Small intestine (tissue), 7 donors: ENCODE data around the gene MEGF6. TPM values are rescaled to one million over a fixed set of nuclear protein-coding genes. Genes with fewer than 3 reads are reported as not detected.

Source experiments
- DNase-seq, 2 donors: peaks; one replicate each; pipeline versions ENCODE4 v3.0.0 to v3.0.0-alpha.2; 2013
- FAIRE-seq: peaks from 2 replicates; lab custom pipeline; 2012; peaks lifted over from hg19 to GRCh38; lab: Jason Lieb, UNC
- H3K27ac ChIP-seq, 3 donors: one replicate each; pipeline ENCODE4 v1.5.1; 2013; ENCODE audit warnings: low read length in 2 of 3, mild to moderate bottlenecking in 2 of 3, control low read depth in 1 of 3, inconsistent platforms in 1 of 3, low read depth in 1 of 3, moderate library complexity in 1 of 3
- H3K27me3 ChIP-seq, 3 donors: one replicate each; pipeline ENCODE4 v1.6.1; 2013; ENCODE audit warnings: low read length in 3 of 3, inconsistent platforms in 1 of 3; ENCODE audit not compliant: control insufficient read depth in 3 of 3, insufficient read depth in 3 of 3
- H3K36me3 ChIP-seq, 3 donors: one replicate each; pipeline ENCODE4 v1.6.1; 2013; ENCODE audit warnings: low read length in 3 of 3, inconsistent platforms in 1 of 3, low read depth in 1 of 3, mild to moderate bottlenecking in 1 of 3, moderate library complexity in 1 of 3; ENCODE audit not compliant: control insufficient read depth in 3 of 3, insufficient read depth in 2 of 3
- H3K4me1 ChIP-seq, 3 donors: one replicate each; pipeline ENCODE4 v1.6.1; 2013; ENCODE audit warnings: low read length in 2 of 3, inconsistent platforms in 1 of 3, low read depth in 1 of 3, mild to moderate bottlenecking in 1 of 3, moderate library complexity in 1 of 3; ENCODE audit not compliant: control insufficient read depth in 3 of 3, insufficient read depth in 2 of 3
- H3K4me3 ChIP-seq, 3 donors: one replicate each; pipeline ENCODE4 v1.5.1; 2013; ENCODE audit warnings: low read length in 3 of 3, control low read depth in 1 of 3, inconsistent platforms in 1 of 3, low read depth in 1 of 3, mild to moderate bottlenecking in 1 of 3, moderate library complexity in 1 of 3
- H3K9me3 ChIP-seq, 2 donors: one replicate each; pipeline ENCODE4 v1.6.1; 2013; ENCODE audit warnings: low read depth in 1 of 2, low read length in 1 of 2; ENCODE audit not compliant: control insufficient read depth in 2 of 2, insufficient read depth in 1 of 2
- WGBS, 3 donors: extraction: QIAGEN DNeasy Blood & Tissue Kit; methylation state at CpG; one replicate each; pipeline ENCODE4 v1.1.7; 2013; 5-methylcytosine and 5-hydroxymethylcytosine counted together
- polyA plus RNA-seq, 4 donors: library from polyadenylated mRNA; stranded (reverse) in 3 of 4; unstranded in 1 of 4; fragments of 200-250 nt in 3 of 4; fragments of 120-200 nt in 1 of 4; gene quantifications; one replicate each; pipeline versions ENCODE4 v1.2.1 to v1.2.3, GENCODE V29; 2013
- donor health status: healthy with polysubstance abuse.
- donor health status: control.
- donor health status: control.
- donor health status: Bipolar disorder and iron deficiency.
- donor health status: healthy.

The MEGF6 gene
- polyA plus RNA-seq, 4 donors: 0.45 to 5.8 (median 3.7) TPM

DNA sequence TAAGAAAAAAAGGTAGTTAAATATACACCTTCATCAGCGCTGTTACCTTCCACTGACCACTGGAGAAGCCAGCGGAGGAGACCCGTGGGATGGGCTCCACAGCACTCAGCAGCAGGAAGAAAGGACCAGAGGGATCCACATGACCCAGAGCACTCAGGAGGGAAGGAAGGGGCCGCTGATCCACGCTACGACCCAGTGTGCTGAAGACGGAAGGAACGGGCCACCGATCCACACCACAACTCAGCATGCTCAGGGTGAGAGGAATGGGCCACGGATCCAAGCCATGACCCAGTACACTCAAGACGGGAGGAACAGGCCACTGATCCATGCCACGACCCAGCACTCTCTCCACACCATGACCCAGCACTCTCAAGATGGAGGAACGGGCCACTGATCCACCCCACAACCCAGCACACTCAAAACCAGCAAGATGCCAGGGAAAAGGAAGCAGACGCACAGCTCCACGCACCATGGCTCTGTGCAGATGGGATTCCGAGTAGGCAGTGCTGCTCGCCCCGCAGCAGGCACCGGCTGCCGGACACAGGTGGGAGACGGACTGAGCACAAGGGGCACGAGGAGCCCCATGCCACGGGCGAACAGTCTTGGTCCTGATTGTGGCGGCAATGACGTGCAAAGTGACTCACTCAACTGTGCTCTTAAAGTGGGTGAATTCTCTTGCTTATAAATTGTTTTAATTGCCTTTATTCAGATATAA, 29.9 kb upstream of the MEGF6 start:
- H3K27ac ChIP-seq: no peak overlapping the region
- H3K4me3 ChIP-seq: no peak overlapping the region
- no peaks in the 10 kb centered on the region for H3K9me3 ChIP-seq
- H3K36me3 ChIP-seq: peaks cover 4 to 66% (median 17%) of the 10 kb centered on the region in 3 donors
- WGBS, 3 donors: 95 to 96% (median 96%) methylated on average over 26 of the region's 26 CpGs
- H3K27me3 ChIP-seq: no peaks in the 10 kb centered on the region
- no peaks in the 10 kb centered on the region for H3K4me1 ChIP-seq
- FAIRE-seq (no peak), DNase-seq (no peak)

- Histone ChIP-seq H3K4me3 (no peak overlapping the region), H3K27ac (no peak overlapping the region), H3K36me3 (peaks cover 4 to 70% (median 17%) of the 10 kb centered on the region in 3 donors), H3K9me3 (no peaks in the 10 kb centered on the region), H3K4me1 (no peaks in the 10 kb centered on the region), H3K27me3 (no peaks in the 10 kb centered on the region)
- no peak for DNase-seq
- WGBS, 3 donors: 83 to 86% (median 85%) methylated on average over 32 to 36 of the region's 36 CpGs
- FAIRE-seq: no peak
These were observed 29.0 kb upstream of the MEGF6 start for GRCh38 chr1:3640121-3640837.

DNA sequence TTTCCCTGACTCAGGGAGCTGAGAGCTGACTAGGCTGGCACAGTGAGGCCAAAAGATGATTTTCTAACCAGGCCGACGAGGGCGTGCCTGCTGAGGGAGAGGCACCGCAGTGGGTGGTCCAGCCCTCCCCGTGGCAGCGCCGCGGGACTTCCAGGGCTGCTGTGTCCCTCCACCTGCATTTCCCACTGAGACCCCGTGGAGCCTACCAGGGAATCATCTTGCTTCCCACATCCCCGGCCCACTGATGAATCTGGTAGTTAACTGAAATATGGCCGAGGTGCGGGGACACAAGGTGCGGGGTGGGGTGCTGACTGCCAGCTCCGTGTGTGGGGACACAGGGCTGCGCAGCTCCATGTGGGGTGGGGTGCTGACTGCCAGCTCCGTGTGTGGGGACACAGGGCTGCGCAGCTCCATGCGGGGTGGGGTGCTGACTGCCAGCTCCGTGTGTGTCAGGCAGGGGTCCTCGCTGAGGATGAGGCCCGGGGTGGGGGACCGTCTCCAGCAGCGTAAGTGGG, 28.1 kb upstream of the MEGF6 start:
- DNase-seq (no peak), FAIRE-seq (no peak)
- 94 to 95% (median 95%) methylated on average over 23 of the region's 23 CpGs for WGBS, 3 donors
- Histone ChIP-seq H3K4me1 (no peaks in the 10 kb centered on the region), H3K36me3 (peaks cover 8 to 76% (median 21%) of the 10 kb centered on the region in 3 donors), H3K9me3 (no peaks in the 10 kb centered on the region), H3K27ac (no peak overlapping the region), H3K27me3 (no peaks in the 10 kb centered on the region), H3K4me3 (no peak overlapping the region)

DNA sequence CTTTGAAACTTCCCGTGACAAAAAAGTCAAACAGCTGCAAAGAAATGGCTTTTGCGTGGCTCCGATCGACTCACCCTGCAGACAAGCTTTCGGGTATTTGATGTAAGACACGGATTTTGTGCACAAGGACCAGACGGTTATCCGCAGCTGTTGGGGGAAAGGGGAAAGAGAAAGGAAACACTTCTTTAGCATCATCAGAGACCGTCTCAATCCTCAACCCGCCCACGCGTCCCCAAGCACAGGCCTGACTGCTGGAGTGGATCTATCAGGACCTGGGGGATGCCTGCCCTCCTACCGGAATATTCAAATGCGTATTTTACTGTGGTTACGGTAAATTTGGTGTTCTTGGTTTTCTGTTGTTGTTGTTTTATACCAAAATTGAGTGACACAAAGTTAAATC, 27.4 kb upstream of the MEGF6 start:
- H3K4me3 ChIP-seq: no peak overlapping the region
- H3K27me3 ChIP-seq: no peaks in the 10 kb centered on the region
- 91 to 95% (median 94%) methylated on average over 15 of the region's 15 CpGs for WGBS, 3 donors
- H3K4me1 ChIP-seq: no peaks in the 10 kb centered on the region
- no peaks in the 10 kb centered on the region for H3K9me3 ChIP-seq
- FAIRE-seq (no peak), DNase-seq (no peak)
- no peak overlapping the region for H3K27ac ChIP-seq
- peaks cover 8 to 81% (median 25%) of the 10 kb centered on the region in 3 donors for H3K36me3 ChIP-seq

DNA sequence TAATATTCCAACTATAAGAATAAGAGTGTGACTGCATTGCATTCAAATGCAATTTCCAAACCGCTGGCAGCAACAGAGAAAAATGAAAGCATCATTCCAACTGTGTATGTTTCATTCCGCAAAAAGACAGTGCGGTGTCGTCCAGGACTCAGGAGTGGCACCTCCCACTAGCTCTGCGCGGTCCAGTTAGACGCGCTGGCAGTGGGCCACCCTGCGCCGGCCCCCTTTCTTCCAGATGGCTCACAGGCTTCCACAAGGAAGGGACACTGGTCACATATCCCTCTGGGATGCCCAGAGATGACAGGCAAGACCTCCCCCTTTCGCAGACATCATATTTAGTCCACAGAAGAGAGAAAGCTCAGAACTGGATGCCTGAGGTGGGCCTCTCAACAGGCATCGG, 26.7 kb upstream of the MEGF6 start:
- peaks cover 8 to 84% (median 25%) of the 10 kb centered on the region in 3 donors for H3K36me3 ChIP-seq
- H3K4me1 ChIP-seq: no peaks in the 10 kb centered on the region
- no peak overlapping the region for H3K4me3 ChIP-seq
- FAIRE-seq: no peak
- no peaks in the 10 kb centered on the region for H3K27me3 ChIP-seq
- no peak overlapping the region for H3K27ac ChIP-seq
- WGBS, 3 donors: 92 to 99% (median 97%) methylated on average over 12 of the region's 12 CpGs
- H3K9me3 ChIP-seq: no peaks in the 10 kb centered on the region
- no peak for DNase-seq

- WGBS, 3 donors: 92 to 98% (median 94%) methylated on average over 11 of the region's 11 CpGs
- peaks cover 8 to 92% (median 25%) of the 10 kb centered on the region in 3 donors for H3K36me3 ChIP-seq
These were observed 25.2 kb upstream of the MEGF6 start for GRCh38 chr1:3636531-3636930.

GRCh38 chr1:3636080-3636479, 24.8 kb upstream of the MEGF6 start:
- no peak overlapping the region for H3K27ac ChIP-seq
- H3K9me3 ChIP-seq: no peaks in the 10 kb centered on the region
- FAIRE-seq (no peak), DNase-seq (no peak)
- no peaks in the 10 kb centered on the region for H3K4me1 ChIP-seq
- no peaks in the 10 kb centered on the region for H3K27me3 ChIP-seq
- WGBS, 3 donors: 96 to 98% (median 97%) methylated on average over 14 of the region's 14 CpGs
- no peak overlapping the region for H3K4me3 ChIP-seq
- peaks cover 8 to 92% (median 25%) of the 10 kb centered on the region in 3 donors for H3K36me3 ChIP-seq

More at GRCh38 chr1:3636531-3636930, 25.2 kb upstream of the MEGF6 start:
- Histone ChIP-seq H3K27me3 (no peaks in the 10 kb centered on the region), H3K4me3 (no peak overlapping the region), H3K9me3 (no peaks in the 10 kb centered on the region), H3K4me1 (no peaks in the 10 kb centered on the region), H3K27ac (no peak overlapping the region)
- FAIRE-seq: no peak
- DNase-seq: no peak

DNA sequence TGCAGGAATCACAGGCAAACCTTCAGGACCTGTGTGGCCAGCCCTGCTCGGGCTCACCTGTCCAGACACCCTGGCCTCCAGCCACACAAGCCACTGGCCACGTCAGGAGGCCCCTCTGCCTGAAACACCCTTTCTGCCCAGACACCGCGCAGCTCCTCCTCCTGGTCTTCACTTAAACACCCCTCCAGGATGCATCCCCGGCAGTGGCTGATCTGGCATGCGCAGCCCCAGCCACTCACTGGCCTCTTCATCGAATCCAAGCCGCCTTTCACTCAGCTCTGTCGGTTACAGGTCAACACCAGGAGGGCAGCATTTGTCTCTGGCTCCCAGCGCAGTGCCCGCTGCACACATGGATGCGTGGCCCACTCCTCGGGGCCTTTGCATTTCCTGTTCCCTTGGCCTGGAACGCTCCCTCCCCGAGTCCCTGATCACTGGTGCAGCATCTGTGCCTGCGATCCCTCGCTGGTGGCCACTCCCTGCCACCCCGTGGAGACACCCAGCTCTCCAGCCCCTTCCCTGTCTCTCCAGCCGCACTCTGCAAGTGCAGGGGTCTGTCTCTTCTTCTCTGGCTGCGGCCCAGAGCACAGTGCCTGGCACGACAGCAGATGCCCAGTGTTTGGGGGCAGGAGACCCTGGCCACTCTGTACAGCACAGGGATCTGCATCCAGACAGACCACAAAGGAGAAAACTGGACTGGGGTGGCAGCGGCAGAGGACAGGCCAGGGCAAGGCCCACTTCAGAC, 22.9 kb upstream of the MEGF6 start:
- Histone ChIP-seq H3K4me1 (no peaks in the 10 kb centered on the region), H3K36me3 (peaks cover 10 to 95% (median 30%) of the 10 kb centered on the region in 3 donors), H3K27me3 (no peaks in the 10 kb centered on the region), H3K4me3 (no peak overlapping the region), H3K27ac (no peak overlapping the region), H3K9me3 (no peaks in the 10 kb centered on the region)
- no peak for DNase-seq
- FAIRE-seq: no peak
- WGBS, 3 donors: 92 to 95% (median 94%) methylated on average over 22 of the region's 22 CpGs
